Heart right ventricle (tissue), 16 donors: Measurements from ENCODE around the gene DDX31. TPM values are rescaled to one million over a fixed set of nuclear protein-coding genes. Genes with fewer than 3 reads are reported as not detected.
"Not testable (repeated sequence)": the region's sequence is repeated elsewhere in the genome, so short reads cannot be mapped to it uniquely, and the experiment has no call there.

Source experiments
- ATAC-seq, 8 donors: fragments of 200-7000 bp; cut with Tn5 transposase; one replicate each; pipeline ENCODE4 v1.9.1; 2020; ENCODE audit warnings: mild to moderate bottlenecking in 8 of 8, moderate library complexity in 8 of 8, moderate number of reproducible peaks in 1 of 8
- DNase-seq, 2 donors: peaks; one replicate each; pipeline ENCODE4 v3.0.0-alpha.2; 2020
- H3K27ac ChIP-seq, 10 donors: fragments of 200-600 bp; sonication (generic) in 2 of 10; one replicate each; pipeline versions ENCODE4 v1.5.0 to v1.8.0; 2020 to 2022; ENCODE audit warnings: mild to moderate bottlenecking in 3 of 10
- H3K27me3 ChIP-seq, 7 donors: fragments of 200-600 bp; one replicate each; pipeline ENCODE4 v1.8.0; 2021 to 2022; ENCODE audit warnings: mild to moderate bottlenecking in 2 of 7
- H3K36me3 ChIP-seq, 9 donors: fragments of 200-600 bp; sonication (generic) in 1 of 9; one replicate each; pipeline versions ENCODE4 v1.5.0 to v1.8.0; 2020 to 2022; ENCODE audit warnings: mild to moderate bottlenecking in 2 of 9
- H3K4me1 ChIP-seq, 9 donors: fragments of 200-600 bp; sonication (generic) in 1 of 9; one replicate each; pipeline versions ENCODE4 v1.5.0 to v1.8.0; 2020 to 2022; ENCODE audit warnings: mild to moderate bottlenecking in 4 of 9
- H3K4me3 ChIP-seq, 10 donors: fragments of 200-600 bp; sonication (generic) in 2 of 10; one replicate each; pipeline versions ENCODE4 v1.5.0 to v1.8.0; 2020 to 2022; ENCODE audit warnings: mild to moderate bottlenecking in 7 of 10, moderate library complexity in 2 of 10
- H3K9me3 ChIP-seq, 11 donors: fragments of 200-600 bp in 10 of 11; sonication (generic) in 2 of 11; one replicate each; pipeline versions ENCODE4 v1.5.0 to v1.8.0; 2013 to 2022; ENCODE audit warnings: mild to moderate bottlenecking in 2 of 11, control low read depth in 1 of 11, moderate library complexity in 1 of 11
- CTCF ChIP-seq, 9 donors: fragments of 200-600 bp; sonication (generic) in 2 of 9; IDR thresholded peaks; one replicate each; pipeline versions ENCODE4 v1.5.0 to v1.8.0; 2021 to 2022; ENCODE audit warnings: antibody characterized with exemption in 9 of 9, mild to moderate bottlenecking in 5 of 9, moderate library complexity in 1 of 9
- WGBS, 2 donors: extraction: QIAGEN DNeasy Blood & Tissue Kit; methylation state at CpG; one replicate each; pipeline ENCODE4 v1.1.7; 2013; ENCODE audit warnings: inconsistent platforms in 1 of 2; 5-methylcytosine and 5-hydroxymethylcytosine counted together
- intact Hi-C, 10 donors: fragments of 100-400 bp; cut with DNase I; formaldehyde crosslinking; loops; one replicate each; pipeline versions ENCODE4 v1.11.1 to v1.14.2; 2022
- polyA plus RNA-seq, 2 donors: library from polyadenylated mRNA; stranded (reverse); fragments of 200-250 nt; gene quantifications; one replicate each; pipeline ENCODE4 v1.2.3, GENCODE V29; 2013
- total RNA-seq, 10 donors: library from RNA; stranded (reverse); fragmentation: NEBNext Ultra II Directional in 3 of 10; extraction: Animal tissue kit (Norgen Biotek cat#: 25700) in 3 of 10; gene quantifications; one replicate each; pipeline versions ENCODE4 v1.2.1 to v1.2.4, GENCODE V29; 2021 to 2023
- donor health status: Arrhythmogenic right ventricular cardiomyopathy.
- donor health status: ischemic (EF 13 %, LVEDD 7.1; RV severe dilation, severe dysfunction).
- donor health status: healthy with polysubstance abuse.
- donor health status: DM: no; HTN: yes; CAD: no.
- donor health status: DM: no; HTN: no; CAD: no.
- donor health status: ischemic (EF 25% LVEDD 6.9; RV normal size, moderate dysfunction).
- donor health status: ischemic (EF 25% LVEDD 5.7; RV mildly dilated, moderate dysfunction).
- donor health status: healthy.
- donor health status: DM: yes; HTN: yes; CAD: no.
- donor health status: Ischemic cardiomyopathy.
- donor health status: ischemic (EF 35%, LVEDD 5.7; RV mildly dilated, moderate dysfunction).
- donor health status: nonischemic (EF 11% LVEDD 7.7; RV severe dilation, severe dysfunction).
- donor health status: DM: yes; HTN: yes; CAD: no.
- donor health status: PGD.
- donor health status: ischemic (EF 29% LVEDD 5.4; RV normal size, mild dysfunction).
- donor health status: nonischemic (EF 23%, LVEDD 6.1; RV moderate dilation, normal function).

The DDX31 gene
- total and polyA plus RNA-seq, 12 donors, result 4.0 to 6.4 (median 5.0) TPM

GRCh38 chr9:132712753-132713152 lies 43.0 kb upstream of the DDX31 start:
- no peak for DNase-seq
- 81 to 82% methylated on average over 5 of the region's 5 CpGs for WGBS, 2 donors
- Histone ChIP-seq H3K36me3 (no peaks in the 10 kb centered on the region), H3K9me3 (no peaks in the 10 kb centered on the region), H3K27ac (no peak overlapping the region), H3K4me1 (no peaks in the 10 kb centered on the region), H3K4me3 (no peak overlapping the region), H3K27me3 (peaks cover 0 to 18% (median 10%) of the 10 kb centered on the region in 7 donors)
- no peak for TF ChIP-seq CTCF (IDR thresholded peaks at IDR 0.05)
- intact Hi-C loops, result no loop called here
- ATAC-seq, result no peak

- intact Hi-C loops, result no loop called here
- ATAC-seq (no peak), DNase-seq (no peak)
- H3K27ac ChIP-seq, result no peak overlapping the region
- H3K9me3 ChIP-seq, result no peaks in the 10 kb centered on the region
- H3K4me1 ChIP-seq, result no peaks in the 10 kb centered on the region
- no peak for TF ChIP-seq CTCF (IDR thresholded peaks at IDR 0.05)
- H3K36me3 ChIP-seq, result no peaks in the 10 kb centered on the region
- H3K27me3 ChIP-seq, result peaks cover 0 to 12% (median 2%) of the 10 kb centered on the region in 7 donors
- H3K4me3 ChIP-seq, result no peak overlapping the region
- 80 to 89% methylated on average over 3 of the region's 3 CpGs for WGBS, 2 donors
Observed at GRCh38 chr9:132711846-132712245, 42.1 kb upstream of the DDX31 start.

GRCh38 chr9:132711152-132711551 lies 41.4 kb upstream of the DDX31 start:
- H3K9me3 ChIP-seq, ATAC-seq, H3K4me1 ChIP-seq, intact Hi-C loops, H3K4me3 ChIP-seq, H3K27ac ChIP-seq, H3K36me3 ChIP-seq, DNase-seq: not testable (repeated sequence)
- 90 to 95% methylated on average over 5 of the region's 5 CpGs for WGBS, 2 donors
- H3K27me3 ChIP-seq, result peaks cover 0 to 16% (median 4%) of the 10 kb centered on the region in 7 donors

GRCh38 chr9:132710333-132710732 lies 40.5 kb upstream of the DDX31 start:
- no peaks in the 10 kb centered on the region for H3K4me1 ChIP-seq
- H3K9me3 ChIP-seq, result no peaks in the 10 kb centered on the region
- no peaks in the 10 kb centered on the region for H3K36me3 ChIP-seq
- H3K4me3 ChIP-seq, result no peak overlapping the region
- WGBS, 2 donors, result 76 to 85% methylated on average over 6 of the region's 6 CpGs
- H3K27ac ChIP-seq, result no peak overlapping the region
- H3K27me3 ChIP-seq, result peaks cover 0 to 13% (median 7%) of the 10 kb centered on the region in 7 donors
- ATAC-seq, result no peak
- intact Hi-C loops, result no loop called here
- no peak for TF ChIP-seq CTCF (IDR thresholded peaks at IDR 0.05)
- no peak for DNase-seq

GRCh38 chr9:132708769-132709430 lies 39.1 kb upstream of the DDX31 start:
- no peak for TF ChIP-seq CTCF (IDR thresholded peaks at IDR 0.05)
- intact Hi-C loops, result no loop called here
- no peaks in the 10 kb centered on the region for H3K9me3 ChIP-seq
- 86 to 89% methylated on average over 23 of the region's 23 CpGs for WGBS, 2 donors
- H3K4me3 ChIP-seq, result no peak overlapping the region
- ATAC-seq (no peak), DNase-seq (no peak)
- no peaks in the 10 kb centered on the region for H3K36me3 ChIP-seq
- no peak overlapping the region for H3K27ac ChIP-seq
- H3K27me3 ChIP-seq, result peaks cover 0 to 14% (median 10%) of the 10 kb centered on the region in 7 donors
- no peaks in the 10 kb centered on the region for H3K4me1 ChIP-seq
